ENCODE results near the gene ABCC8.

The ABCC8 gene

GRCh38 chr11:17401841-17402240 lies 74.8 kb downstream of the ABCC8 start:
- no peak for DNase-seq

- DNase-seq = no peak
Measured at GRCh38 chr11:17401316-17401715, 75.3 kb downstream of the ABCC8 start.

GRCh38 chr11:17400048-17400775 lies 76.4 kb downstream of the ABCC8 start:
- DNase-seq = no peak

- DNase-seq = no peak
Measured at GRCh38 chr11:17399236-17399635, 77.4 kb downstream of the ABCC8 start.

GRCh38 chr11:17397311-17398002 lies 79.2 kb downstream of the ABCC8 start:
- DNase-seq = no peak

GRCh38 chr11:17396598-17397310 lies 79.9 kb downstream of the ABCC8 start:
- no peak for DNase-seq

- no peak for DNase-seq
Measured at GRCh38 chr11:17395978-17396377, 80.7 kb downstream of the ABCC8 start.

- DNase-seq = no peak
Measured at GRCh38 chr11:17395554-17395961, 81.1 kb downstream of the ABCC8 start.

- no peak for DNase-seq
Measured at GRCh38 chr11:17394743-17395390, 81.8 kb downstream of the ABCC8 start.

- DNase-seq = no peak
Measured at GRCh38 chr11:17393472-17393871, 83.2 kb downstream of the ABCC8 start.

- no peak for DNase-seq
Measured at GRCh38 chr11:17392872-17393271, 83.8 kb downstream of the ABCC8 start.

- DNase-seq = no peak
Measured at GRCh38 chr11:17391493-17392355, 84.9 kb downstream of the ABCC8 start.

GRCh38 chr11:17389957-17390649 lies 86.5 kb downstream of the ABCC8 start:
- no peak for DNase-seq

GRCh38 chr11:17389211-17389956 lies 87.3 kb downstream of the ABCC8 start:
- peak; percentile 32 for DNase-seq

- no peak for DNase-seq
Measured at GRCh38 chr11:17388609-17389210, 87.9 kb downstream of the ABCC8 start, which contains the start of gene KCNJ11. Gene KCNJ11 (minus strand): TSS chr11:17388659. CDS start chr11:17388091, 568 bp downstream.

GRCh38 chr11:17387811-17388210 lies 88.8 kb downstream of the ABCC8 start:
- no peak for DNase-seq

GRCh38 chr11:17387254-17387653 lies 89.4 kb downstream of the ABCC8 start:
- no peak for DNase-seq

- DNase-seq = peak; percentile 48
Measured at GRCh38 chr11:17386331-17387084, 90.1 kb downstream of the ABCC8 start.

- no peak for DNase-seq
Measured at GRCh38 chr11:17385926-17386325, 90.7 kb downstream of the ABCC8 start.

- DNase-seq = no peak
Measured at GRCh38 chr11:17385492-17385891, 91.2 kb downstream of the ABCC8 start.

Data from inflammatory macrophage treated with lipopolysaccharide for 4 hours (primary cell).